HepG2 (cell line): ENCODE measurements around the gene APOC4. TPM values are rescaled to one million over a fixed set of nuclear protein-coding genes. Genes with fewer than 3 reads are reported as not detected.
A peak's percentile ranks its signal among the peaks of the same experiment; 100 is the strongest.

ENCODE experiments used
- ELF3 ChIP-seq: IDR thresholded peaks from 2 replicates; pipeline ENCODE4 v1.6.1; 2016; ENCODE audit warnings: missing genetic modification reagents, missing compliant biosample characterization
- HBP1 ChIP-seq: IDR thresholded peaks from 2 replicates; pipeline ENCODE4 v1.6.1; 2016; ENCODE audit warnings: low read depth, control low read depth
- HDAC6 ChIP-seq: fragments of 200-600 bp; sonication (generic); IDR thresholded peaks from 2 replicates; pipeline ENCODE4 v1.7.0; 2017; ENCODE audit warnings: mild to moderate bottlenecking, antibody characterized with exemption, low read length, low read depth
- HOXA7 ChIP-seq: sonication (generic); formaldehyde crosslinking; IDR thresholded peaks from 2 replicates; pipeline ENCODE4 v1.8.1; 2022; ENCODE audit warnings: mild to moderate bottlenecking, missing genetic modification reagents, moderate library complexity
- KLF15 ChIP-seq: sonication (generic); formaldehyde crosslinking; IDR thresholded peaks from 2 replicates; pipeline ENCODE4 v1.8.1; 2023; ENCODE audit warnings: borderline replicate concordance, mild to moderate bottlenecking, inconsistent platforms, missing genetic modification reagents, mixed read lengths
- MAFK ChIP-seq, 2 experiments: IDR thresholded peaks in 1 of 2; conservative IDR thresholded peaks in 1 of 2; 2 replicates each; pipeline ENCODE4 v1.6.1; 2011; ENCODE audit warnings: improper control_type of control experiment in 2 of 2, low read length in 2 of 2
- NCOR1 ChIP-seq: fragments of 200-600 bp; sonication (generic); IDR thresholded peaks from 2 replicates; pipeline ENCODE4 v1.7.0; 2017; ENCODE audit warnings: antibody characterized with exemption, low read length, borderline replicate concordance
- PAF1 ChIP-seq: IDR thresholded peaks from 2 replicates; pipeline ENCODE4 v1.6.1; 2016; ENCODE audit warnings: missing genetic modification reagents, missing compliant biosample characterization
- POLR2AphosphoS2 ChIP-seq: IDR thresholded peaks from 2 replicates; pipeline ENCODE4 v1.6.1; 2011; ENCODE audit warnings: low read depth, low read length, improper control_type of control experiment
- RFX5 ChIP-seq: IDR thresholded peaks from 2 replicates; pipeline ENCODE4 v1.6.1; 2011; ENCODE audit warnings: low read depth, low read length, improper control_type of control experiment
- SCMH1 ChIP-seq: sonication (generic); formaldehyde crosslinking; IDR thresholded peaks from 2 replicates; pipeline ENCODE4 v1.9.0; 2021; ENCODE audit warnings: missing genetic modification reagents, mild to moderate bottlenecking, borderline replicate concordance
- TBP ChIP-seq: sonication (generic); formaldehyde crosslinking; IDR thresholded peaks from 2 replicates; pipeline ENCODE4 v1.5.0; 2020; ENCODE audit warnings: missing genetic modification reagents
- UBTF ChIP-seq: sonication (generic); formaldehyde crosslinking; IDR thresholded peaks from 2 replicates; pipeline ENCODE4 v1.4.0; 2020; ENCODE audit warnings: mild to moderate bottlenecking, missing genetic modification reagents
- XRCC5 ChIP-seq: fragments of 200-400 bp; formaldehyde crosslinking; optimal IDR thresholded peaks from 2 replicates; pipeline ENCODE3; 2017; ENCODE audit warnings: mild to moderate bottlenecking, low read length
- ZBTB46 ChIP-seq: sonication (generic); formaldehyde crosslinking; IDR thresholded peaks from 2 replicates; pipeline ENCODE4 v1.4.0; 2020; ENCODE audit warnings: mild to moderate bottlenecking, missing genetic modification reagents, borderline replicate concordance
- ZFP1 ChIP-seq: IDR thresholded peaks from 2 replicates; pipeline ENCODE4 v1.6.1; 2016
- ZFP91 ChIP-seq: sonication (generic); formaldehyde crosslinking; IDR thresholded peaks from 2 replicates; pipeline ENCODE4 v1.9.0; 2022; ENCODE audit warnings: missing genetic modification reagents, mild to moderate bottlenecking, borderline replicate concordance
- ZNF326 ChIP-seq: sonication (generic); formaldehyde crosslinking; IDR thresholded peaks from 2 replicates; pipeline ENCODE4 v1.4.0; 2020; ENCODE audit warnings: missing genetic modification reagents, borderline replicate concordance
- ZNF382 ChIP-seq: sonication (generic); formaldehyde crosslinking; IDR thresholded peaks from 2 replicates; pipeline ENCODE4 v1.5.0; 2020; ENCODE audit warnings: missing genetic modification reagents, mild to moderate bottlenecking, borderline replicate concordance
- ZNF44 ChIP-seq: sonication (generic); formaldehyde crosslinking; IDR thresholded peaks from 2 replicates; pipeline ENCODE4 v1.5.1; 2020; ENCODE audit warnings: mild to moderate bottlenecking, missing genetic modification reagents
- ZNF644 ChIP-seq: IDR thresholded peaks from 2 replicates; pipeline ENCODE4 v1.6.1; 2016; ENCODE audit warnings: low read depth
- ZSCAN30 ChIP-seq: sonication (generic); formaldehyde crosslinking; IDR thresholded peaks from 2 replicates; pipeline ENCODE4 v1.5.0; 2020; ENCODE audit warnings: mild to moderate bottlenecking, missing genetic modification reagents
- polyA plus RNA-seq, 8 experiments: library from polyadenylated mRNA; depleted of rRNA in 3 of 8; stranded (reverse) in 7 of 8; unstranded in 1 of 8; fragments of >200 nt; fragmentation: Illumina TruSeq in 4 of 8; extraction: Trizol in 4 of 8; gene quantifications; 2 replicates each; pipeline versions ENCODE4 v1.2.1 to v1.2.3, GENCODE V29; 2011 to 2016; ENCODE audit warnings: low read depth in 4 of 8, missing spikeins in 1 of 8, mixed read lengths in 1 of 8; ENCODE audit not compliant: insufficient read depth in 1 of 8
- total RNA-seq, 5 experiments: library from RNA; depleted of rRNA; stranded (reverse); fragments of >200 nt; fragmentation: Illumina TruSeq; extraction: Trizol; gene quantifications; 2 replicates each; pipeline ENCODE4 v1.2.3, GENCODE V29; 2016; ENCODE audit warnings: low read depth in 1 of 5

Gene APOC4
- total and polyA plus RNA-seq, 2 of the 13 experiments (the other 11 are each of a cell fraction or from before 2014, with no cell fraction given) = 0.46 TPM; not detected in 1

- TF ChIP-seq ZFP91 (CRISPR knock-in tag) (peak; percentile 81; the same call in 1 of the 2 replicates), RFX5 (peak; percentile 22; the same call in 1 of the 2 replicates), KLF15 (CRISPR knock-in tag) (no peak), PAF1 (CRISPR knock-in tag) (peak; percentile 89), ZNF44 (CRISPR knock-in tag) (no peak), NCOR1 (peak; percentile 92), ZNF644 (CRISPR knock-in tag) (no peak; the same call in 1 of the 2 replicates), TBP (CRISPR knock-in tag) (no peak), HOXA7 (CRISPR knock-in tag) (no peak), ELF3 (CRISPR knock-in tag) (peak; percentile 60; the same call in 1 of the 2 replicates), ZNF326 (CRISPR knock-in tag) (peak; percentile 56; the same call in 1 of the 2 replicates), ZFP1 (CRISPR knock-in tag) (peak; percentile 72; the same call in 1 of the 2 replicates), MAFK (conservative IDR thresholded peaks at IDR 0.05 in 1 of 2, IDR thresholded peaks at IDR 0.05 in 1 of 2; ENCODE audit: low read length in 2 of 2) (peak; percentile 62 to 69), HDAC6 (no peak), UBTF (CRISPR knock-in tag) (peak; percentile 58), HBP1 (CRISPR knock-in tag) (peak; percentile 56; the same call in 1 of the 2 replicates), ZBTB46 (CRISPR knock-in tag) (0 out of 2 replicates have a peak, but pooled peaks have one; percentile 70), ZSCAN30 (CRISPR knock-in tag) (no peak; the same call in 1 of the 2 replicates), XRCC5 (peak; percentile 48), SCMH1 (CRISPR knock-in tag) (no peak), POLR2AphosphoS2 (no peak), ZNF382 (CRISPR knock-in tag) (no peak)
Observed at GRCh38 chr19:44903602-44904425, 38.2 kb upstream of the APOC4 start (continued).
